IMR-90 (cell line): ENCODE results near the gene CTPS2.

Experiments used
- POLR2A ChIP-seq: IDR thresholded peaks from 2 replicates; pipeline ENCODE4 v1.6.1; 2012; ENCODE audit warnings: mild to moderate bottlenecking, low read depth, low read length
- TF ChIP-seq, protein P1 (sequence below): conservative IDR thresholded peaks from 2 replicates; pipeline ENCODE4 v1.5.1; 2012; ENCODE audit warnings: mild to moderate bottlenecking, low read depth, low read length, improper control_type of control experiment

GRCh38 chrX:16737024-16737423, 24.6 kb upstream of the CTPS2 start:
- TF ChIP-seq POLR2A = no peak
- TF ChIP-seq, protein P1, sequence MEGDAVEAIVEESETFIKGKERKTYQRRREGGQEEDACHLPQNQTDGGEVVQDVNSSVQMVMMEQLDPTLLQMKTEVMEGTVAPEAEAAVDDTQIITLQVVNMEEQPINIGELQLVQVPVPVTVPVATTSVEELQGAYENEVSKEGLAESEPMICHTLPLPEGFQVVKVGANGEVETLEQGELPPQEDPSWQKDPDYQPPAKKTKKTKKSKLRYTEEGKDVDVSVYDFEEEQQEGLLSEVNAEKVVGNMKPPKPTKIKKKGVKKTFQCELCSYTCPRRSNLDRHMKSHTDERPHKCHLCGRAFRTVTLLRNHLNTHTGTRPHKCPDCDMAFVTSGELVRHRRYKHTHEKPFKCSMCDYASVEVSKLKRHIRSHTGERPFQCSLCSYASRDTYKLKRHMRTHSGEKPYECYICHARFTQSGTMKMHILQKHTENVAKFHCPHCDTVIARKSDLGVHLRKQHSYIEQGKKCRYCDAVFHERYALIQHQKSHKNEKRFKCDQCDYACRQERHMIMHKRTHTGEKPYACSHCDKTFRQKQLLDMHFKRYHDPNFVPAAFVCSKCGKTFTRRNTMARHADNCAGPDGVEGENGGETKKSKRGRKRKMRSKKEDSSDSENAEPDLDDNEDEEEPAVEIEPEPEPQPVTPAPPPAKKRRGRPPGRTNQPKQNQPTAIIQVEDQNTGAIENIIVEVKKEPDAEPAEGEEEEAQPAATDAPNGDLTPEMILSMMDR = no peak
